ENCODE measurements around the gene KPTN.

KPTN gene

GRCh38 chr19:47509170-47509847 is 25.3 kb upstream of the KPTN start:
- FAIRE-seq (no peak), DNase-seq (ENCODE audit: low spot score) (no peak)

- no peak for FAIRE-seq
- DNase-seq (ENCODE audit: low spot score) = no peak
Observed at GRCh38 chr19:47508721-47509120, 24.7 kb upstream of the KPTN start.

- DNase-seq (ENCODE audit: low spot score) = no peak
Observed at GRCh38 chr19:47507924-47508553, 24.0 kb upstream of the KPTN start.

GRCh38 chr19:47507012-47507411 is 23.0 kb upstream of the KPTN start:
- FAIRE-seq = no peak
- DNase-seq (ENCODE audit: low spot score) = no peak

More at GRCh38 chr19:47507924-47508553, 24.0 kb upstream of the KPTN start:
- FAIRE-seq = no peak

- DNase-seq (ENCODE audit: low spot score) (no peak), FAIRE-seq (no peak)
Observed at GRCh38 chr19:47506459-47506858, 22.4 kb upstream of the KPTN start.

- no peak for FAIRE-seq
- DNase-seq (ENCODE audit: low spot score) = no peak
Observed at GRCh38 chr19:47505506-47505905, 21.5 kb upstream of the KPTN start.

- DNase-seq (ENCODE audit: low spot score) = no peak
- no peak for FAIRE-seq
Observed at GRCh38 chr19:47503826-47504150, 19.8 kb upstream of the KPTN start.

GRCh38 chr19:47503130-47503825 is 19.3 kb upstream of the KPTN start:
- FAIRE-seq (no peak), DNase-seq (ENCODE audit: low spot score) (no peak)

- DNase-seq (ENCODE audit: low spot score) = no peak
- FAIRE-seq = no peak
Observed at GRCh38 chr19:47499863-47500830, 16.1 kb upstream of the KPTN start.

GRCh38 chr19:47499371-47499770 is 15.4 kb upstream of the KPTN start:
- FAIRE-seq = no peak
- DNase-seq (ENCODE audit: low spot score) = no peak

- DNase-seq (ENCODE audit: low spot score) (no peak), FAIRE-seq (no peak)
Observed at GRCh38 chr19:47498561-47498960, 14.5 kb upstream of the KPTN start.

GRCh38 chr19:47497821-47498520 is 14.0 kb upstream of the KPTN start:
- FAIRE-seq (no peak), DNase-seq (ENCODE audit: low spot score) (no peak)

GRCh38 chr19:47497050-47497766 is 13.2 kb upstream of the KPTN start:
- no peak for DNase-seq (ENCODE audit: low spot score)
- FAIRE-seq = no peak

GRCh38 chr19:47495478-47496372 is 11.7 kb upstream of the KPTN start:
- FAIRE-seq = no peak
- no peak for DNase-seq (ENCODE audit: low spot score)

- no peak for FAIRE-seq
- no peak for DNase-seq (ENCODE audit: low spot score)
Observed at GRCh38 chr19:47494729-47495128, 10.7 kb upstream of the KPTN start.

- DNase-seq (ENCODE audit: low spot score) = no peak
- no peak for FAIRE-seq
Observed at GRCh38 chr19:47494211-47494547, 10.2 kb upstream of the KPTN start.

GRCh38 chr19:47493378-47494210 is 9.6 kb upstream of the KPTN start:
- no peak for DNase-seq (ENCODE audit: low spot score)
- no peak for FAIRE-seq

GRCh38 chr19:47492571-47493377 is 8.8 kb upstream of the KPTN start:
- FAIRE-seq (no peak), DNase-seq (ENCODE audit: low spot score) (no peak)

All from RCC 7860 (cell line).